NCI-H226 (cell line): Measurements from ENCODE around the gene PACSIN2.

Experiments used
- DNase-seq: peaks from one replicate; pipeline ENCODE4 v3.0.0-alpha.2; 2015

Gene PACSIN2

DNA sequence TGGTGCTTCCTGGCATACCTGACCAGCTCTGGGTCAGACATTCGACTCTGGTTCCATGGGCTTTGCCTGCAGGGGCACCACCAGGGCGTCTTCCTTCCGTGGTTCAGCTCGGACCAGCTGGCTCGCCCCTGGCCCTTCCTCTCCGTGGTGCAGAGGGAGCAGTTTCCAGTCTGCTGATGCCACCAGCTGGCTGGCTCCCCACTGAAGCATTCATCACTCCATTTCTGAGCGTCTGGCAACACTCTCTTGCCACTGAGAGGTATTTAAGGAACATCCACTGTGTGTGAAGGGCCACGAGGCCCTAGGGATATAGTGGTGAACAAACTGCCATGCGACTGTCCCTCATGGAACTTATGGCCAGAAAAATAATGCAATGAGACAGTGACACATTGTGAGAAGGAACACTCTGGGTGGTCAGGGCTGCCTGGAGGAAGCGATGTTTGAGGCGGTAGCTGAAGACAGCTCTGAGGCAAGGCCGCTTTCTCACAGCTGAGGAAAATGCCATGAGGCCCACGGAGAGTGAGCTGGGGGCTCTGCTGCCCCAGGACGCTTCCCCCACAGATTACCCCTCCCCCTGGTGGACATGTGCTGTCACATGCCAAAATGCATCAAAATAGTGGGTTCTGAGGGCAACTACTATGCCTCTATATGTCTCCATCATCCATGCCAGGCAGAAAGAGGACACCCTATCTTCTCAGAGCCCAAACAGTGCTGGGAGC lies 113.0 kb downstream of the PACSIN2 start:
- DNase-seq, result no peak

DNA sequence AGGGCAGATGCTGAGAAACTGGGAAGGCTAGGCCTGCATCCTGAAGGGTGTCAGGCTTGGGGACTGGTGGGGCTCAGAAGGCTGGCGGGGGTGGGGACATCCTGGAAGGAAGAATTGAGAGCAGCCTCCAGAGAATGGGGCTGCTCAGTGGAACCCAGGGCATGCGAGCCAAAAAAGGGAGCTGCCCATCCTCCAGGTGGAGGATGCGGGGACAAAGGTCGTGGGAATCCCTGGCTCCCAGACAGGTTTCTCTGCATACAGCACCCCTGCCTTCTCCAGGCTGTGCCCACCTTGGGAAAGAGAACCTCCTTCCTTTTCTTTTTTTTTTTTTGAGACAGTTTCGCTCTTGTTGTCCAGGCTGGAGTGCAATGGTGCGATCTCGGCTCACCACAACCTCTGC lies 117.0 kb downstream of the PACSIN2 start:
- no peak for DNase-seq

DNA sequence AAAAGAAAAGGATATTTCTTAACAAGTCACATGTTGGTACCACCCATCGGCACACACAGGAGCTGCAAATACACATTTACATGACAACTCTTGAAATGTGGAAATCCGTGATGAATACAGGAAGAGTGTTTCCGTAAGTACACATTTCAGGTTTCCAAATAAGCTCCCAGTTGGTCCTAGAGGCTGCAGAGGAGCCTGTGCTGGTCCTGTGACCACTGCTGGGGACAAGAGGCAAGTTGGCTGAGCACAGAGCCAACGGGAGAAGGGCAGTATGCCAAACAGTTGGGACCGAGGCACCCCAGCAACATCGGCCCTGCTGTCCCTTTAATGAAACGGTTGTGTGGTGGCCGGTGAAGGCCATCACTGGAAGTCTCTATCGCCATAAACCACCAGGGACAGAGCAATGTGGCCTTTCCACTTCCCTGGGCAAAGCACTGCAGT lies 119.4 kb downstream of the PACSIN2 start:
- no peak for DNase-seq

DNA sequence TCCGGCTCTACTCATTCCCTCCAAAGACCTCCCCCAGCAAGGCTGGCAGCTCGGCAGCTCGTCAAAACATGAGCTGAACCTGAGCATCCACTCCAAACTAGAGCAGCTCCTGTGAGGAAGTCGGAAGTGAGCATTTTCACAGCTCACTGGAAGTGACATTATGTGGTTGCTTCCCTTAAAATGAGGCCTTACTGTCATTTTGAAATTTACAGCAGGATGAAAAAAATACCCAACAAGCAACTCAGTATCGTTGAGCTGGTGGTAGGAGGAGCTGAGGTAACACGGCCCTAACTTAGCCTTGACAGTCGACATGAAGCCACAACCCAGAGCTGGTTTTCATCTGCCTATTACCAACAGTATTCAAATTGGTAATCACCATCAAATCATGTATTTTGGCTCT lies 119.9 kb downstream of the PACSIN2 start:
- no peak for DNase-seq

DNA sequence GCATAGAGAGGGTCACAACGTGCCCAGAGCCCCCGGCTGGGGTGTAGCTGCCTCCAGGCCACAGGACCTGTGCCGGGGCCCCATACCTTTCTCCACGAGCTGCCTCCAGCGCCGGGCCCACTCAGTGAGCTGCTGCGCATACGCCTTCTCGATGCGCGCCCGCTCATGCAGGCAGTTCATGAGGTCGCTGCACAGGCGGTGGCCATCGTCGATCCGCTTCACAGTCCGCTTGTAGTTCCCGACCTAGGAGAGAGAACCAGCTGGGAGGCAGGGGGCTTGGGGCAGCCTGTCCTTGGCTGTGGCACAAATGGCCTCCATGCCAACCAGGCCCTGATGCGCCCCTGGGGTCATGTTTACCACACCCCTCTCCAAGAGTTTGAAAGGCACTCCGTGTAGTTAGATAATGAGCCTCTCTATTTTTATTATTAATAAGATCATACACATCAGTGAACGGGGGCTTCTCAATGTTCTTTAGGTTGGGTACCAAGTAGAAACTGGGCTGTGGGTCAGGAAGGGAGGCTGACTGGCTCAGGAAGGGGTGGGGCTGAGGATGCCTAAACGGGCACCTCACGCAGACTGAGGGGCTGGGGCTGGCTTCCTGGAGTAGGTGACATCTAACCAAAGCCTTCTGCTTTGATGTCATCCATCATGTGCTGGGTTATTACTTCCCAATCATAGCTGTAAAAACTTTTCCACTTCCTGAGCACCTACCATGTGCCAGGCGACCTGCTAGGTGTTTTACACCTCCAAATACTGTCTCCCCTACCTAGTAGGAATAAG lies 121.4 kb downstream of the PACSIN2 start:
- DNase-seq, result no peak

DNA sequence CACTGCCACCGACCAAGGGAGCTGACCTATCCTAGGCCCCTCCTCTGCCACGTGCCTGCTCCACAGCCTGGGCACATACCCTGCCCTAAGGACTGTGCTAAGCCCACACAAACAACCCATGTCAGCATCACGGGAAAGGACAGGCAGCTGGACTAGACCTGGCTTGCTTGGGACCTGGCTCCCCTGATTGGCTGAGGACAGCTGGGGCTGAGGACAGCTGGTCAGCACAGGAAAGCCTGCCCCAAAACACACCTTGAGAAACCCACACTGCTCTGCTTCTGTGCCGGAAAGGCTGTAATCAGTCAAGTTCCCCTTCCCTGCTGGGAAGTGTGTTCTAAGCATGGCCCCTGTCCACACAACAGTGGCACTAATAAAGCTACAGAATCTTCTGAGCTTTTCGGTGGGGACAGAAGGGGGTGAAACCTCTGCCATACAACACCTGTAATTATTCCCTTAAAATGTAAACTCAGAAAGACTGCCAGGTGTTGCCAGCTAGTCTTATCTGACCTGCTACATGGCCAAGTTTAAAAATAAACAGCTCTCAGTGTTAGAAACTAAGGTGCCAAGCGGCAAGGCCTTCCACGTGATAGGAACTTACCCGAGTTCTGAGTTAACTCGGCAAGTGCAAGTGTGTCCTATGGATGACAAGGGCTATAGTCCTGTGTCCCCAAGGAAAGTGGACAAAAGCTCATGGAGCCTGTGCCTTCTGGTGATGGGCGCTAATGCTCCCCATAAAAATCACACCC lies 122.2 kb downstream of the PACSIN2 start:
- DNase-seq, result no peak

DNA sequence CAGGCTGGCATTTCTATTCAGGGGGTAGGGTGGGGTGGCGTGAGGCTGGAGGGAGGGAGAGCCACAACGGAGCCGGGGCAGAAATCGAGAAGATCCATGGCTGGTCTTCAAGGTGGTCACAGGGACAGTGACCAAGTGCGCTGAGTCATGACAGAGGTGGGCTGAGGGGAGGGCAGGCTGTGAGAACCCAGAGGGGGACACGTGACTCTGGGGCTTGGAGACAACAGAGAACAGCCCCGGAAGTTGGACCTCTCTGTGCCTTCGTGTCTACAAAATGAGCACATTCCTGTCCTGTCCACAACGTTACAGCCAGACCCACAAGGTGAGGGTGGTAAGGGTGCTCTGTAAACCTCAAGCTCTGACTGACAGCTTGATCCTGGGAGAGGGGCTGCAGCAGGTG lies 122.8 kb downstream of the PACSIN2 start:
- no peak for DNase-seq

DNA sequence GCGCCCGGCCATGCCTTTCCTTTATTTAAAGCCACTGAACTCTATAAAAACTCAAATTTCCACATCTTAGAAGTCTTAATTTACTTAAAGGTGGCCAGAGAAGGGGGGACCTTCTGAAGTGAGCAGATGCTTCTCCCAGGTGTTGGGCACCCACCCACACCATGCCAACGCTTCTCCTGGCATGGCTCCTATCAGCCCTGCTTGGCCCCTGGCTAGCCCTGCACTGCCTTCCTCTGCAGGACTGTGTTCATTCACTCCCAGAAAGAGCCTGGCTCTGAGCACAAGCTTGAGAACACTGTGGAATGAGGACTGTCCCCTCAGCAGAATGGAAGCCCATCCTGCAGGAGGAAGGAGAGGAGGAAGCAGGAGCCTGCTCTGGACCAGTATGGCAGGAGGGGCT lies 123.3 kb downstream of the PACSIN2 start:
- DNase-seq, result no peak

DNA sequence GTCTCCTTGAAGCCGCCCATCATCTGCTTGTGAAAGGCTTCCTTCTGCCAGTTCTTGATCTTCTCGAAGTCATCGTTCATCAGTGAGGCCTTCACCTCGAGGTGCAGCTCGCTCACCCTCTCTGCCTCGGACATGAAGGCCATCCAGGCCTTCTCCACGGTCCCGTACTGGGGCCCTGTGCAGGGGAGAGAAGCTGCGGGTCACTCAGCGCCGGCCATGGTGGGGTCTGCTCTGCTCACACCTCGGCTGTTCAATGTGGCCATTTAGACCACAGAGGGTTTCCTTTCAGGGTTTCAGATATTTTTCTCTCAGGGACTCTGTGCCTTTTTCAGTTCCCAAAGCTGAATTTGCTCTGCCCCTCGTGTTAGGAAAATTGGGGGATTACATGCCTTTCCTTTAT lies 123.9 kb downstream of the PACSIN2 start:
- no peak for DNase-seq

DNA sequence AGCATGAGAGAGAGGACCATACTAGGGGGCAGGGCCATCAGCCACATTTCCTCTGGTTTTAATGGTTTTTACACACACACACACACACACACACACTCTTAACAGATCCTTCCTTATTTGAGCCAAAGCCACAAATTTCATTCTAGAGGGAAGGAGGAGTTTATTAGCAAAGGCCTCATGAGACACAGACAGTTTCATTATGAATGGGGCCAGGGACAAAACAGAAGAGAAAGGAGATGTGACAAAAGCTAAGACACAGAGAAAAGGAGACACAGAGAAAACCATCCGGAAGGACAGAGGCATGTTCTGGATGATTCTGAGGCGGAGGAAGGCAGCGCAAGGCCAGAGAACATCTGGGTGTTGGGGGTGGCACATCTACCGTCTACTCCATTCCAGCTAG lies 125.6 kb downstream of the PACSIN2 start:
- no peak for DNase-seq

DNA sequence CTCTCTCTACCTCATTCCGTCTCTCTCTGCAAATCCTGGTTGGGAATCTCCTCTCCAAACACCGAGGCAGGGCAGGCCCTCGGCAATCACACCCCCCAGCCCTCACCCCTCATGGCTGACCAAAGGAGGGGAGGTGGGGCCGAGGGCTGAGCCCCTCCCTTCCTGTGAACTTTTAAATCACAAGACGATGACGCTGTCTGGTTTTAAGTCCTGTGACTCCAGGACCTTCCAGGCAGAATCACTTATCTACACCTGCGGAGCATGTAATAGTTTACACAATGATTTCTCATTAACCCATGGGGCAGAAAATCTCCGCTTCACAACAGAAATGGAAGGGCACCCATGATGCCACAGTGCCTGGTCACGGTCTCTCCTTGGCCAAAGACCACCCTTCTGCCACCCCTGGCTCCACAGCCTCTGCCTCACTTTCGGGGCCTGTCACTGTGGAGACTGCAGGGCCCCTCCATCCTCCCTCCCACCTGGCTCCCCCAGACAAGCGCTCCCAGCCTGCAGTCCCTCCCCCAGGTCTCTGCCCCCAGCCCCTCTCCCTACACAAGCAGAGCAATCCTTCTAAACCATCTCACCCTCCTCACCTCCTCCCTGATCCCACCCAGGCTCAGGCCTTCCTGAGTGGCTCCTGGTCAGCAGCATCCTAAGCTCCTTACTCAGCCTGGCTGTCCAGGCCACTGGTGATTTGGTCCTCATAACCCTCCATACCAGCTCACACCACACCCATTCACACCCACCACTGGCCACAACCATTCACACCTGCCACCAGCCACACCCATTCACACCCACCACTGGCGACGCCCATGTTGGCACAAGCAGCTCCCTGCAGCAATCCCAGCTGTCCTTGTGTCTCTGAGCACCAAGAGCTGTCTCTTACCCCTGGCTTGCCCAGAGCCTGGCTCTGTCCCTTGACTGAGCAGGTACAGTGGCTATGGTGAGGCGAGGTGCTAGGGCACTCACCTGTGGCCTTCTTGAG lies 127.1 kb downstream of the PACSIN2 start:
- DNase-seq, result no peak

DNA sequence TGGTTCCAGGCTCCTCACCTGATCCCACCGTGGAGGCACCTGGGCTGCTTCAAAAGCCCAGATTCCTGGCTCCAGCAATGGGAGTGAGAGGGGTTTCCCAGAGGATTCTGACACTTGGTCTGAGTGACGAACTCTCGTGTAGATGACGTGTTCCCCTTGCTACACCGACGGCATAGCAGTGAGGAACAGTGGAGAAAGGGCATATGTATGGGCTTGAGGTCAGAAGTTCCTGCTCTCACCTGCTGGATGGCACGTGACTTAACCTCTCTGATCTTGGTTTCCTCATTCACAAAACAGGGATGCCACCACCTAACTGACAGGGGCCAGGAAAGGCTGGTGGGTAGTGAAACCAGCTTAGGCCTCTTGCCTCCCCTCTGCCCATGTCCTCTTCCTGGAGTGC lies 127.8 kb downstream of the PACSIN2 start:
- DNase-seq, result no peak

DNA sequence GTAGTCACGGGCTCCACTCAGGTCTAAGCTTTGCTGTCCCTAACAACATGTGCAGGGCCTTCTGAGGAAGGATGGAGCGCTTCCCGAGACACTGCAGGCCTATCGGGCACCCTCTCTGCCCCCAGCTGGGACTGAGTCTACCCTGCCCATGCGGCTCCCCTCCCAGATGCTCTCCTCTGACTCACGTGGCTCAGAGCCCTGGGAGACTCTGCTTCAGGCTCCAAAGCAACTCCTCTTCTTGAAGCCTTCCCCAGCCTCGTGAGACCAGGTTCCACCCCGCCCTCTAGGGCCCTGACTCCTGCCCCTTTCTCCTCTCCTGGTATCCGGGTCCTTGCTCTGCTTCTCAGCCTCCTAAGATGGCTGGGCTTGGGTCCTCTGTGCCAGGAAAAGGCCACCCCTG lies 129.5 kb downstream of the PACSIN2 start:
- no peak for DNase-seq

DNA sequence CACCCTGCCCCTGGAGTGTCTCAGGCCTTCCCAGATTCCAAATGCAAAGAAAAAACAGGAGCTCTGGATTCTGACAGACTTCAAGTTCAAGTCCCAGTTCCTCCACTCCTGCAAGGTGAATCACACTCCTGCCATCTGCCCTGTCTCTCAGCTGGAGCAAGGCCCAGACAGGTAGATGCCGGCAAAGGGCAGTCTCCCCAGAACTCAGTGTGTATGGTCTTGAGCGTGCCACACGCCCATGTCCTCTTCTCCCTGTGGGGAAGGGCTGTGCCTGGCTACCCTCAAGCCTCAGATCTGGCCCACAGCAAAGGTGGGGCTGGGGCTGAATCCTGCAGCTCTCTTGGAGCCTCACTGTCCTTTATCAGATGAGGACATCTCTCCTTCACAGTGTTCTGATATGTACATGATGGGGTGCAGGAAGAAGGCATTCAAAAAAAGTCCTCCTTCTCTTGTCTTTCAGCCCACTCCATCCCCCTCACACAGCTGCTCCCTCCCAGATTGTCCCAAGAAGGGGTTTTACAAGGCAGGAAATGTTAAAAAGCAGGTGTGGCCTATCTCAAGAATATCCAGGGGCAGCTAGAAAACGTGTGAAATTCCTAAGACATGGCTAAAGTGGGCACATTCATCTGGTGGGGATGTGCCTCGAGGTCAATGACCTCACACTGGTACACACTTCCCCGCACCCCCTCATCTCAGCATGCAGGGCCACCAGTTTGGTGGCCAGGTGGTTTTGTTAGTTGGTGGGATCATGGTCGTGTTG lies 130.2 kb downstream of the PACSIN2 start:
- DNase-seq, result no peak

DNA sequence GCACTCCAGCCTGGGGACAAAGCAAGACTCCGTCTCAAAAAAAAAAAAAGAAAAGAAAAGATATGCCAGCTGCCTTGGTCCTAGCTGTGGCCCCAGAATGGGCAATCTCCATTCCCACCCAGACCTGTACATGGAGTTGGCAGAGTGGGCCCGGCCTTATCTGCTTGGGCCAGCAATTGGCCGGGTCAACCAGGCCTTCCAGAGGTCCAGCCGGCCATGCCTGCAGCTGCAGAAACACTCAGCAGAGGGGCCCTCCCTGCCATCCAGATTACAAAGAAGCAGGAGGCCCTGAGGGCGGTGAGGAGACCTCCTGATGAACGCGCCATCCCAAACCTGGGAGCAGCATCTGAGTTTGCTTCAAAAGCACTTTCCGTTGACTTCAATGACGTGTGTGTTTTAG lies 131.0 kb downstream of the PACSIN2 start:
- DNase-seq, result no peak

DNA sequence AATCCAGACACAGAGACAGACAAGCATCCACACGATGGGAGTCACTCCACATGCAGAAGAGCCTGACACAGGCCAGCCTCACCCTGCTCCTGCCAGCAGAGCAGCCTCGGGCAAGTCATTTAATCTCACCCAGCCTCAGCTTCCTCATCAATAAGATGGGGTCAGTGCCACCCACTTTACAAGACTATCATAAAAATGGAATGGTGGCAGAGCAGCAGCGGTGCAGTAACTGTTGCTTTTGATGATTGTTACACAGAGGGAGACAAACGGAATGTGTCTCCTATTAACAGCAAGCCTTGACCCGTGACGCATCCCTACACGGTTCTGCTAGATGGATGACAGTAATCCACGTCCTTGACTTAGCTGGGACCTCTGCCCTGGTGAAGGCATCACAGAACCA lies 131.8 kb downstream of the PACSIN2 start:
- no peak for DNase-seq

DNA sequence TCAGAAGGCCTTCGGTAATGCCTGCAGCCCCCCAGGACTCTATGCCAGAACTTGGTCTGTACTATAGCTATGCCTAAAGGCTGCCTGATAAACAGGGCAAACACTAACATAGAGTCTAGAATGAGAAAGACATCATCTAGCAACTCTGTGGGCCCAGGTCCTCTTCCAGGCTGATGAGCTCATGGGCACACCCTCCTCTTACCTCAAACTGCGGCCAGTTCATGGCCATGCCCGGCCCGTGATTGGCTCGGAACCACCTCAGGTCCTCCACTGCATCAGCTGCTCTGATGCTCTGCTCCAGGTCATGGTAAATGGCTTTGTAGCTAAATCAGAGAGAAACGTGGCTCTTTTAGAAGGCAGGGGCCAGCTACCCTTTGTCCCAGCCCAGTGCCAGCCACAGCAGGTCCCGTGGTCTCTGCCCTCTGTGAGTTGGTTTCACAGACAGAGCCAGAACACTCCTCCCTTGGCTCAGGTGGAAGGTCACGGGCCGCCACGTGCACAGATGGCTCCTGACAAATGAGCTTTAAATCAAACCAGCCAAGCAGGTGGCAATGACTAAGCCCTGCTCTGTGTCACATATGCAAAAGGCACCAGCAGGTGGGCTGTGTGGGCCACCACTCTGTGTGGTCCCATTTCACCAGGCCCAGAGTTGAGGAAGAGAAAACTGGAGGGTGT lies 132.8 kb downstream of the PACSIN2 start:
- DNase-seq, result no peak

DNA sequence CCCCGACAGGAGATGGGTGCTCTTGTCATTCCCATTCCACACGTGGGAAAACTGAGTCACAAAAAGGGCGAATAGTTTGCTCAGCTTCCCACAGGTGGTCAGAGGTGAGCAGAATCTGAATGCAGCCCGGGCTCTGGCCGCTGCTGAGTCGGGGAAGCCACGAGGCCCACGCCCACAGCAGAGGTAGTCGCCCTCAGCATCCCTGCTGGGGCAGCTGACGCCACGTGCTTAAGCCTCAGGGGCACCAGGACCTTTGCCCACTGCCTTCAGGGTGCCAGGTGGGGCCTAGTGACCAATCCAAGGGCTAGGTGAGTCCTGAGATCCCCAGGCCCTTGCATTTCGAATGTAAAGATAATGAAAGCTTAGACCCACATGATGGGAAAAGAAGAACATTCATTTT lies 133.7 kb downstream of the PACSIN2 start:
- DNase-seq, result no peak

DNA sequence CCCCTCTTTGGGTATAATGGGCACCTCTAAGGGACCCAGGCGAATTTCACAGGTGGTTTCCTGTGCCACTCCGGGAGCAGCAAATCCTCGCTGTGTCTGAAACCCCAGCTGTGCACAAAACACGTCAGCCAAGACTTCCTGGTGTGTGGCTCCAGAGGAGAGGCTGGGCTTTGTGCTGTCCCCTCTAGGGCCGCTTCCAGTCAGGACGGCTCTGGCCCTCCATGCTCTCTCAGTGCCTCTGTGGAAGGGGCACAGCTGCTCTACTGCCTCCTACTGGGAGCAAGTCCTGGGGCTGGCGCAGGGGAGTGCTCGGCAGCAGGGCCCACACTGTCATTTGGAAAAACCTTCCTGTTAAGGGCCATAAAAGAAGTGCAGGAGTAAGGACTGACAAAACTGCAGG lies 134.1 kb downstream of the PACSIN2 start:
- no peak for DNase-seq

DNA sequence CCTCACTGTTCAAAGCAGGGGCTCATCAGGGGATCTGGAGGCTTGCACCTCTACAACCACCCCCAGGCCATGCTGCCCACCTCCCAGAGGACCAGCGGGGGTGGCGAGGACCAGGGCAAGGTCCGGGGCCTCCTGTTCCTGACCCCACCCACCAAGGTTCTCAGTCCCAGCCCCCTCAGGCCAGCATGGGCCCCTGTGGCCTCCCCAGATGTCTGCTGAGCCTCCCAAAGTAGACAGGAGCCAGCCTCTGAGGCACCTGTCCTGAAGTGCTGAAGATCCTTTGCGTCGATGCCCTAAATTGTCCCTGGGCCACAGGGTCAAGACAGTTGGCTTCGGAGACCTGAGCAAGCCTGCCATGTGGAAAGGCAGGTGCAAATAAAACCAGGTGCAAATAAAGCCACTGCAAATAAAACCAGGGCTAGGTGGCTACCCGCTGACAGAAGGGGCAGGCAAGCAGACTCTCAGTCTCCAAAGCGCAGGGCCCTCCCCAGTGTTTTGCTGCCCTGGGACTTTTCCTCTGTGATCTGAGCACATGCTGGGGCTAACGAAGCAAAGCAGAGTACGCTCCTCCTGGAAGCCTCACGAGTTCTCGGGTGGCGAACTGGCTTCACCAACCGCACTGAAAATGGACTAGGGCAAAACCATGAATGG lies 135.5 kb downstream of the PACSIN2 start:
- no peak for DNase-seq
